ENCODE results near the gene KRTAP19-1. TPM values are rescaled to one million over a fixed set of nuclear protein-coding genes. Genes with fewer than 3 reads are reported as not detected.

The KRTAP19-1 gene
- total RNA-seq, 4 donors from 2014 or later = not detected

- intact Hi-C loops (cut with DNase I) = no loop called here
- no peak within 1 kb of the TSS for H3K27ac ChIP-seq
- TF ChIP-seq CTCF (IDR thresholded peaks at IDR 0.05) = no peak
- no peak for TF ChIP-seq POLR2A (IDR thresholded peaks at IDR 0.05)
- H3K4me3 ChIP-seq (replicated peaks in 1 of 3) = no peak within 1 kb of the TSS
- no peaks in the 10 kb centered on the region for H3K9me3 ChIP-seq
- H3K36me3 ChIP-seq = no peaks in the 10 kb centered on the region
- H3K4me1 ChIP-seq = no peaks in the 10 kb centered on the region
- no peaks in the 10 kb centered on the region for H3K27me3 ChIP-seq
- WGBS, 2 donors = 74 to 75% methylated on average over 4 of the region's 4 CpGs
- no peak for DNase-seq
Observed at GRCh38 chr21:30497065-30497464, 16.9 kb upstream of the KRTAP19-1 start, which contains the start of gene KRTAP19-4. Gene KRTAP19-4 (minus strand): TSS chr21:30497165. CDS start chr21:30497110, 55 bp downstream.

DNA sequence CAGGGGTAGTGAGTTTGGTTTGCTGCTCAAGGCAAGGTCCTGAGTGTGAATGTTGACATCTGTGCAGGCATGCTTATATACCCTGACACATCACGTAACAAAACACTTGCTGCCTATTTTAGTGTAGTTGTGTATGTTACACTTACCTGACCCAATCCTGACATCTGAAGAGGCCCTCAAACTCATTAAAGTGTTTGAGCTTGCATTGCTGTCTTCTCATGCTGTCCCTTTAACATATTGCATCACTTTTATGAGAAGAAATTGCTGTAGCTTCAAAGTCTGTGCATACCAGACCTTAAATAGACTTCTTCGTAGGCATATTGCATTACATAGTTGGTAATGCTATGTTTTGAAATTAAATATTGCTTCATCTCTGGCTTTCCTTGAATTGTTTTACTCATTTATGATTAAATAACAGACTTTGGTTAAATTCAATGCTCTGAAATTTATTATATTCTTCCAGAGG, 11.8 kb upstream of the KRTAP19-1 start, which contains the start of gene KRTAP19-3:
KRTAP19-3 (minus strand) TSS at position 51 of the 466 bp plus-strand sequence. CDS start 56 bp downstream, outside the sequence.
- H3K4me1 ChIP-seq = no peaks in the 10 kb centered on the region
- no peak for DNase-seq
- H3K27me3 ChIP-seq = no peaks in the 10 kb centered on the region
- WGBS, 2 donors = 82 to 93% methylated on average over 2 of the region's 2 CpGs
- H3K27ac ChIP-seq = no peak within 1 kb of the TSS
- H3K4me3 ChIP-seq (replicated peaks in 1 of 3) = no peak within 1 kb of the TSS
- no peaks in the 10 kb centered on the region for H3K9me3 ChIP-seq
- TF ChIP-seq POLR2A (IDR thresholded peaks at IDR 0.05) (no peak), CTCF (IDR thresholded peaks at IDR 0.05) (no peak)
- intact Hi-C loops (cut with DNase I) = no loop called here
- no peaks in the 10 kb centered on the region for H3K36me3 ChIP-seq

GRCh38 chr21:30487336-30487735, 7.2 kb upstream of the KRTAP19-1 start, which contains the start of gene KRTAP19-2:
Gene KRTAP19-2 (minus strand): TSS chr21:30487436. CDS start chr21:30487348, 88 bp downstream.
- no peak for DNase-seq
- H3K27ac ChIP-seq = no peak within 1 kb of the TSS
- H3K27me3 ChIP-seq = no peaks in the 10 kb centered on the region
- no peaks in the 10 kb centered on the region for H3K36me3 ChIP-seq
- intact Hi-C loops (cut with DNase I) = no loop called here
- 86 to 88% methylated on average over 2 of the region's 2 CpGs for WGBS, 2 donors
- H3K4me1 ChIP-seq = no peaks in the 10 kb centered on the region
- no peaks in the 10 kb centered on the region for H3K9me3 ChIP-seq
- TF ChIP-seq POLR2A (IDR thresholded peaks at IDR 0.05) = no peak
- TF ChIP-seq CTCF (IDR thresholded peaks at IDR 0.05) = no peak
- no peak within 1 kb of the TSS for H3K4me3 ChIP-seq (replicated peaks in 1 of 3)

DNA sequence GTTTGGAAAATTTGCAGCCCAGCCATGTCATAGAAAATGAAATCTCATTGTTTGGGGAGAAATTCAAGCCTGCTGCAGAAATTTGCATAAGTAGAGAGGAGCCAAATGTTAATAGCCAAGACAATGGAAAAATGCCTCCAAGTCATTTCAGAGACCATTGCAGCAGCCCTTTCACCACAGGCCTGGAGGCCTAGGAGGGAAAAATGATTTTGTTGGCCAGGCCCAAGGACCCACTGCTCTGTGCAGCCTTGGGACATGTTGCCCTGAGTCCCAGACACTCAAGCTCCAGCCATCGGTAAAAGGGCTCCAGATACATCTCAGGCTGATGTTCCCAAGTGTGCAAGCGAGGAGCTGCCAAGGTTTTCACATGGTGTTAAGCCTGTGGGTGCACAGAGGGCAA, 6.0 kb upstream of the KRTAP19-1 start:
- DNase-seq = no peak
- Histone ChIP-seq H3K27ac (no peak overlapping the region), H3K9me3 (no peaks in the 10 kb centered on the region), H3K4me3 (replicated peaks in 1 of 3) (no peak overlapping the region), H3K4me1 (no peaks in the 10 kb centered on the region), H3K27me3 (no peaks in the 10 kb centered on the region), H3K36me3 (no peaks in the 10 kb centered on the region)
- 76 to 80% methylated on average over 1 to 2 of the region's 2 CpGs for WGBS, 2 donors
- no peak for TF ChIP-seq POLR2A (IDR thresholded peaks at IDR 0.05)
- no peak for TF ChIP-seq CTCF (IDR thresholded peaks at IDR 0.05)
- intact Hi-C loops (cut with DNase I) = no loop called here

- Histone ChIP-seq H3K36me3 (no peaks in the 10 kb centered on the region), H3K4me3 (replicated peaks in 1 of 3) (no peak overlapping the region), H3K27me3 (no peaks in the 10 kb centered on the region), H3K27ac (no peak overlapping the region), H3K4me1 (no peaks in the 10 kb centered on the region), H3K9me3 (no peaks in the 10 kb centered on the region)
- no peak for TF ChIP-seq CTCF (IDR thresholded peaks at IDR 0.05)
- TF ChIP-seq POLR2A (IDR thresholded peaks at IDR 0.05) = no peak
- no peak for DNase-seq
- WGBS, 2 donors = 80 to 82% methylated on average over 2 of the region's 2 CpGs
- intact Hi-C loops (cut with DNase I) = no loop called here
Observed at GRCh38 chr21:30482130-30482529, 2.0 kb upstream of the KRTAP19-1 start.

Measured in thyroid gland (tissue), 4 donors.